ENCODE data around the gene PRPF40A.
A peak's percentile ranks its signal among the peaks of the same experiment; 100 is the strongest.
"Not testable (repeated sequence)": the region's sequence is repeated elsewhere in the genome, so short reads cannot be mapped to it uniquely, and the experiment has no call there.

Gene PRPF40A

GRCh38 chr2:152723918-152724317, 6.7 kb upstream of the PRPF40A start:
- Histone ChIP-seq H3K36me3 (ENCODE audit: low read depth) (peaks cover 51% of the 10 kb centered on the region), H3K4me3 (ENCODE audit: severe bottlenecking) (no peak overlapping the region), H3K27ac (ENCODE audit: poor library complexity, severe bottlenecking) (no peak overlapping the region), H3K9me3 (ENCODE audit: severe bottlenecking) (no peaks in the 10 kb centered on the region), H3K4me1 (ENCODE audit: insufficient read depth, poor library complexity, severe bottlenecking) (no peaks in the 10 kb centered on the region), H3K27me3 (ENCODE audit: insufficient read depth, poor library complexity, severe bottlenecking) (no peaks in the 10 kb centered on the region)
- DNase-seq (ENCODE audit: low spot score) (no peak), ATAC-seq (ENCODE audit: low read depth) (no peak)
- no peak for TF ChIP-seq CTCF (IDR thresholded peaks at IDR 0.05; ENCODE audit: poor library complexity, severe bottlenecking)

GRCh38 chr2:152722639-152723038, 5.4 kb upstream of the PRPF40A start:
- not testable (repeated sequence) for DNase-seq (ENCODE audit: low spot score); H3K4me3 ChIP-seq (ENCODE audit: severe bottlenecking); H3K27me3 ChIP-seq (ENCODE audit: insufficient read depth, poor library complexity, severe bottlenecking); H3K9me3 ChIP-seq (ENCODE audit: severe bottlenecking); ATAC-seq (ENCODE audit: low read depth); H3K4me1 ChIP-seq (ENCODE audit: insufficient read depth, poor library complexity, severe bottlenecking); H3K27ac ChIP-seq (ENCODE audit: poor library complexity, severe bottlenecking)
- H3K36me3 ChIP-seq (ENCODE audit: low read depth): peaks cover 41% of the 10 kb centered on the region

DNA sequence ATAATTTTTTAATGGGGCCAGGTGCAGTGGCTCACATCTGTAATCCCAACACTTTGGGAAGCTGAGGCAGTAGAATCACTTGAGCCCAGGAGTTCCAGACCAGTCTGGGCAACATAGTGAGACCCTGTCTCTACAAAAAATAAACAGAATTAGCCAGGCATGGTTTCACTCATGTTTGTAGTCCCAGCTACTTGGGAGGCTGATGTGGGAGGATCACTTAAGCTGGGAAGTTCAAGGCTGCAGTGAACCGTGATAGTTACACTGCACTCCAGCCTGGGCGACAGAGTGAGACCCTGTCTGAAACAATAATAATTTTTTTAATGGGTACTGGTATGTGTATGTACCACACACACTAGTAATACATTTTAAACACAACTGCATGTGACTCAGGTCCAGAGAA, 3.5 kb upstream of the PRPF40A start:
- no peaks in the 10 kb centered on the region for H3K9me3 ChIP-seq (ENCODE audit: severe bottlenecking)
- TF ChIP-seq CTCF (IDR thresholded peaks at IDR 0.05; ENCODE audit: poor library complexity, severe bottlenecking): no peak
- no peak overlapping the region for H3K27ac ChIP-seq (ENCODE audit: poor library complexity, severe bottlenecking)
- H3K4me3 ChIP-seq (ENCODE audit: severe bottlenecking): no peak overlapping the region
- no peaks in the 10 kb centered on the region for H3K27me3 ChIP-seq (ENCODE audit: insufficient read depth, poor library complexity, severe bottlenecking)
- peaks cover 28% of the 10 kb centered on the region for H3K36me3 ChIP-seq (ENCODE audit: low read depth)
- H3K4me1 ChIP-seq (ENCODE audit: insufficient read depth, poor library complexity, severe bottlenecking): peaks cover 2% of the 10 kb centered on the region
- ATAC-seq (ENCODE audit: low read depth) (no peak), DNase-seq (ENCODE audit: low spot score) (no peak)

DNA sequence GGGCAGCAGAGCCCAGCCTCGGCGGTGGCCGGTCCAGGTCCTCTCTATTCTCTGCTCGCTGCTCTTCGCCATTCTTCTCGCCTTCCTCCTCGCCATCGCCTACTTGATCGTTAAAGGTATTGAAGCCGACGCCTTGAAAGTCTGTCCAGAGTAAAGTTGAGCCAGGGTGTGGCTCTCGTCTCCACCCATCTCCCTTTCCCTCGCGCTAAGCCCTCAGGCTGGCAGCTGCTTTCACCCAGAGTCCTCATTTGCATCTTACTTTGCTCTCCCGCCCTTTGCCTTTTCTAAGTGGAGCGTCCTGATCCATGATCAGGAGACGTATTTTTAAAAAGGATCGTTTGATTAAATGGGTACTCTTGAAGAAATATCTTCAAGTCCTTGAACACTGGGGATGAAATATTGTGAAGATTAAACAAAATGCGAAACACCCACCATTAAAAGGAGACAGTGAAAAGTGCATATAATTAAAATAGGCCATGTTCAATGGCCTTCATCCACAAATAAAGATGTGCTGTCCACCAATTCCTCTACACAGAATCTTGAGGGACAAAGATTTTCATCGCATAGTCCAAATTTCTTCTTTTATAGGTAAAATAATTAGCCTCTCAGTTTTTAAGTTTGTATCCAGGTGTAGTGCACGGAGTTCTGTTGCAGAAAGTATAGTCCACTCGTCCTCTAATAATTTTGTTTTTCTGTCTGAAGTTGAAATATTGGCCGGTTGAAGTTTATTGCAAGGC, 1.8 kb upstream of the PRPF40A start:
- peak; percentile 46 for ATAC-seq (ENCODE audit: low read depth)
- no peak for TF ChIP-seq CTCF (IDR thresholded peaks at IDR 0.05; ENCODE audit: poor library complexity, severe bottlenecking)
- H3K4me1 ChIP-seq (ENCODE audit: insufficient read depth, poor library complexity, severe bottlenecking): peaks cover 10% of the 10 kb centered on the region

DNA sequence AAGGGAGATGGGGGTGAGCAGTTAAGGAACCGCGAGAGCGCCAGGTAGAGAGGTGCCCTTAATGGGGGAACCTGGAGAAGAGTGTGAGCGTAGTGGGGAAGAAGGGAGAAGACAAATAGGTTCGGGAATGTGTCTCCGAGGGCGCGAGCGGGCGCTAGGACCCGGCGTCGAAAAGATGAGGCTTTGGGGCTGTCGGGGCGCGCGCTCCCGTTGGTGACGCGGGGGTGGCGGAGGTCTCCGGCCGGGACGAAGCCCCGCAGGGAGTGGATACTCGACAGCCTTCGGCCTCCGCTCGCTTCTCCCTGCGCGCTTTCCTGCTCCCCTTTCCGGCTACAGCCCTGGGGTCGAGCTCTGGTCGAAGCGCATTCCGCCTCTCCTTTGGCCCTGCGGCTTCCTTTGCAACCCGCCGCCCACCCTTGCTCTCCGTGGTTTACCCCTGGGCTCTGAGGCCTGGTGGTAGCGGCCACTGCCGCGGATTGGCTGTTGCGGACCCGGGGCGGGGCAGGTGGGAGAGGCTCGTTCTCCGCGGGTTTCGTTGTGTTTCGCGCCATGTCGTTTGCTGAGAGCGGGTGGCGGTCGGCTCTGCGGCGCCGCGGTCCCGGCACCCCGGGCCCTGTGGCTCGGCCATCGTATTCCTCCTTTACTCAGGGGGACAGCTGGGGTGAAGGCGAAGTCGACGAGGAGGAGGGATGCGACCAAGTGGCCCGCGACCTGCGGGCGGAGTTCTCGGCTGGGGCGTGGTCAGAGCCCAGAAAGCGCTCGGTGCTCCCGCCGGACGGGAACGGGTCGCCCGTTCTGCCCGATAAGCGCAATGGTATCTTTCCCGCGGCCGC, 1.0 kb upstream of the PRPF40A start, which contains the start of gene ARL6IP6:
TSS of gene ARL6IP6 (plus strand) at position 545 of the 833 bp plus-strand sequence. CDS start at position 550, 5 bp downstream.
- peaks cover 48% of the 10 kb centered on the region for H3K36me3 ChIP-seq (ENCODE audit: low read depth)
- H3K27me3 ChIP-seq (ENCODE audit: insufficient read depth, poor library complexity, severe bottlenecking): no peaks in the 10 kb centered on the region
- peak within 1 kb of the TSS; percentile 84 for H3K27ac ChIP-seq (ENCODE audit: poor library complexity, severe bottlenecking)

More for the DNA sequence above, 1.8 kb upstream of the PRPF40A start:
- Histone ChIP-seq H3K4me3 (ENCODE audit: severe bottlenecking) (peak overlapping the region; percentile 80), H3K36me3 (ENCODE audit: low read depth) (peaks cover 45% of the 10 kb centered on the region), H3K27ac (ENCODE audit: poor library complexity, severe bottlenecking) (peak overlapping the region; percentile 84), H3K9me3 (ENCODE audit: severe bottlenecking) (no peaks in the 10 kb centered on the region), H3K27me3 (ENCODE audit: insufficient read depth, poor library complexity, severe bottlenecking) (no peaks in the 10 kb centered on the region)
- DNase-seq (ENCODE audit: low spot score): peak; percentile 75

More for the DNA sequence above, 1.0 kb upstream of the PRPF40A start, which contains the start of gene ARL6IP6:
- Histone ChIP-seq H3K9me3 (ENCODE audit: severe bottlenecking) (no peaks in the 10 kb centered on the region), H3K4me3 (ENCODE audit: severe bottlenecking) (peak within 1 kb of the TSS; percentile 80), H3K4me1 (ENCODE audit: insufficient read depth, poor library complexity, severe bottlenecking) (peaks cover 10% of the 10 kb centered on the region)
- DNase-seq (ENCODE audit: low spot score): peak; percentile 93
- no peak for TF ChIP-seq CTCF (IDR thresholded peaks at IDR 0.05; ENCODE audit: poor library complexity, severe bottlenecking)
- ATAC-seq (ENCODE audit: low read depth): peak; percentile 72
